Liver (tissue), 9 donors: ENCODE data around the gene RALGPS1. TPM values are rescaled to one million over a fixed set of nuclear protein-coding genes. Genes with fewer than 3 reads are reported as not detected.

Experiments used
- DNase-seq: peaks from one replicate; pipeline ENCODE4 v3.0.0-alpha.2; 2017; ENCODE audit warnings: low spot score
- H3K27ac ChIP-seq, 2 donors: one replicate each; pipeline ENCODE4 v1.7.0; 2013; ENCODE audit warnings: inconsistent platforms in 2 of 2, low read length in 2 of 2, control low read depth in 1 of 2, low read depth in 1 of 2, mild to moderate bottlenecking in 1 of 2
- H3K27me3 ChIP-seq, 4 donors: one replicate each; pipeline versions ENCODE4 v1.6.1 to v1.7.0; 2013; ENCODE audit warnings: low read length in 3 of 4, inconsistent platforms in 1 of 4, mild to moderate bottlenecking in 1 of 4, moderate library complexity in 1 of 4; ENCODE audit not compliant: control insufficient read depth in 4 of 4, insufficient read depth in 4 of 4
- H3K36me3 ChIP-seq, 4 donors: one replicate each; pipeline versions ENCODE4 v1.6.1 to v1.7.0; 2013; ENCODE audit warnings: low read length in 3 of 4, mild to moderate bottlenecking in 3 of 4, low read depth in 1 of 4, moderate library complexity in 1 of 4; ENCODE audit not compliant: control insufficient read depth in 4 of 4, insufficient read depth in 3 of 4
- H3K4me1 ChIP-seq, 4 donors: one replicate each; pipeline versions ENCODE4 v1.6.1 to v1.7.0; 2013; ENCODE audit warnings: low read length in 3 of 4, mild to moderate bottlenecking in 3 of 4, moderate library complexity in 1 of 4; ENCODE audit not compliant: control insufficient read depth in 4 of 4, insufficient read depth in 4 of 4
- H3K4me3 ChIP-seq, 3 donors: one replicate each; pipeline versions ENCODE4 v1.6.1 to v1.7.0; 2013; ENCODE audit warnings: low read length in 3 of 3, control low read depth in 1 of 3, low read depth in 1 of 3, mild to moderate bottlenecking in 1 of 3
- H3K9ac ChIP-seq, 2 donors: one replicate each; pipeline ENCODE4 v1.7.0; 2013; ENCODE audit warnings: low read length in 2 of 2, mild to moderate bottlenecking in 2 of 2, moderate library complexity in 2 of 2, control low read depth in 1 of 2, low read depth in 1 of 2
- H3K9me3 ChIP-seq, 4 donors: one replicate each; pipeline versions ENCODE4 v1.6.1 to v1.7.0; 2013; ENCODE audit warnings: low read length in 3 of 4; ENCODE audit not compliant: control insufficient read depth in 4 of 4
- EGR1 ChIP-seq, 2 donors: IDR thresholded peaks; 2 replicates each; pipeline ENCODE4 v1.6.1; 2016 to 2018; ENCODE audit warnings: antibody characterized with exemption in 2 of 2, low read depth in 2 of 2
- FOXA1 ChIP-seq: IDR thresholded peaks from 2 replicates; pipeline ENCODE4 v1.6.1; 2016; ENCODE audit warnings: antibody characterized with exemption
- FOXA2 ChIP-seq: IDR thresholded peaks from 2 replicates; pipeline ENCODE4 v1.6.1; 2016; ENCODE audit warnings: antibody characterized with exemption
- GABPA ChIP-seq, 2 donors: IDR thresholded peaks in 1 of 2; conservative IDR thresholded peaks in 1 of 2; 2 replicates each; pipeline ENCODE4 v1.6.1; 2016; ENCODE audit warnings: antibody characterized with exemption in 2 of 2, mild to moderate bottlenecking in 1 of 2, moderate library complexity in 1 of 2
- HNF4A ChIP-seq, 2 donors: conservative IDR thresholded peaks; 2 replicates each; pipeline ENCODE4 v1.6.1; 2016; ENCODE audit warnings: antibody characterized with exemption in 2 of 2, mild to moderate bottlenecking in 2 of 2
- HNF4G ChIP-seq: IDR thresholded peaks from 2 replicates; pipeline ENCODE4 v1.6.1; 2016; ENCODE audit warnings: antibody characterized with exemption
- JUND ChIP-seq, 2 donors: IDR thresholded peaks; 2 replicates each; pipeline ENCODE4 v1.6.1; 2016; ENCODE audit warnings: antibody characterized with exemption in 2 of 2
- NR2F2 ChIP-seq: IDR thresholded peaks from 2 replicates; pipeline ENCODE4 v1.6.1; 2016; ENCODE audit warnings: antibody characterized with exemption
- RAD21 ChIP-seq, 2 donors: IDR thresholded peaks; 2 replicates each; pipeline ENCODE4 v1.6.1; 2016; ENCODE audit warnings: antibody characterized with exemption in 2 of 2, mild to moderate bottlenecking in 2 of 2
- RXRA ChIP-seq, 2 donors: IDR thresholded peaks; 2 replicates each; pipeline ENCODE4 v1.6.1; 2017 to 2018; ENCODE audit warnings: antibody characterized with exemption in 2 of 2, mild to moderate bottlenecking in 1 of 2
- SP1 ChIP-seq: IDR thresholded peaks from 2 replicates; pipeline ENCODE4 v1.6.1; 2018; ENCODE audit warnings: antibody characterized with exemption, mild to moderate bottlenecking
- TAF1 ChIP-seq: conservative IDR thresholded peaks from 2 replicates; pipeline ENCODE4 v1.6.1; 2016; ENCODE audit warnings: antibody characterized with exemption, mild to moderate bottlenecking
- YY1 ChIP-seq: IDR thresholded peaks from 2 replicates; pipeline ENCODE4 v1.6.1; 2016; ENCODE audit warnings: antibody characterized with exemption, mild to moderate bottlenecking
- WGBS: extraction: QIAGEN DNeasy Blood & Tissue Kit; methylation state at CpG from one replicate; pipeline ENCODE4 v1.1.7; 2013; 5-methylcytosine and 5-hydroxymethylcytosine counted together
- polyA plus RNA-seq, 2 donors: library from polyadenylated mRNA; stranded (reverse) in 1 of 2; unstranded in 1 of 2; fragments of 200-250 nt in 1 of 2; fragments of >200 nt in 1 of 2; fragmentation: Nextera tagmentation in 1 of 2; extraction: Ambion mirVana in 1 of 2; gene quantifications; one replicate each; pipeline versions ENCODE4 v1.2.1 to v1.2.3, GENCODE V29; 2013 to 2015
- total RNA-seq, 2 donors: library from RNA; depleted of rRNA; stranded (reverse); fragments of >200 nt; gene quantifications; one replicate each; pipeline ENCODE4 v1.2.3, GENCODE V29; 2014
- TF ChIP-seq, protein P1 (sequence below): fragments of 150-350 bp; IDR thresholded peaks from 2 replicates; pipeline ENCODE4 v1.5.1; 2017; ENCODE audit warnings: improper control_type of control experiment, low read depth, low read length; ENCODE audit not compliant: missing input control
- TF ChIP-seq, protein P2 (sequence below): IDR thresholded peaks from 2 replicates; pipeline ENCODE4 v1.6.1; 2016; ENCODE audit warnings: antibody characterized with exemption
- TF ChIP-seq, protein P3 (sequence below): IDR thresholded peaks from 2 replicates; pipeline ENCODE4 v1.6.1; 2016; ENCODE audit warnings: antibody characterized with exemption
- TF ChIP-seq, protein P4 (sequence below): IDR thresholded peaks from 2 replicates; pipeline ENCODE4 v1.6.1; 2016; ENCODE audit warnings: antibody characterized with exemption
- TF ChIP-seq, protein P5 (sequence below): IDR thresholded peaks from 2 replicates; pipeline ENCODE4 v1.6.1; 2016; ENCODE audit warnings: antibody characterized with exemption, mild to moderate bottlenecking
- donor health status: healthy.
- donor health status: healthy.
- donor health status: healthy.
- donor health status: healthy.
- donor health status: healthy.

RALGPS1 gene
- total and polyA plus RNA-seq, 4 donors = 1.4 to 2.7 (median 2.0) TPM

- TF ChIP-seq, protein P1, sequence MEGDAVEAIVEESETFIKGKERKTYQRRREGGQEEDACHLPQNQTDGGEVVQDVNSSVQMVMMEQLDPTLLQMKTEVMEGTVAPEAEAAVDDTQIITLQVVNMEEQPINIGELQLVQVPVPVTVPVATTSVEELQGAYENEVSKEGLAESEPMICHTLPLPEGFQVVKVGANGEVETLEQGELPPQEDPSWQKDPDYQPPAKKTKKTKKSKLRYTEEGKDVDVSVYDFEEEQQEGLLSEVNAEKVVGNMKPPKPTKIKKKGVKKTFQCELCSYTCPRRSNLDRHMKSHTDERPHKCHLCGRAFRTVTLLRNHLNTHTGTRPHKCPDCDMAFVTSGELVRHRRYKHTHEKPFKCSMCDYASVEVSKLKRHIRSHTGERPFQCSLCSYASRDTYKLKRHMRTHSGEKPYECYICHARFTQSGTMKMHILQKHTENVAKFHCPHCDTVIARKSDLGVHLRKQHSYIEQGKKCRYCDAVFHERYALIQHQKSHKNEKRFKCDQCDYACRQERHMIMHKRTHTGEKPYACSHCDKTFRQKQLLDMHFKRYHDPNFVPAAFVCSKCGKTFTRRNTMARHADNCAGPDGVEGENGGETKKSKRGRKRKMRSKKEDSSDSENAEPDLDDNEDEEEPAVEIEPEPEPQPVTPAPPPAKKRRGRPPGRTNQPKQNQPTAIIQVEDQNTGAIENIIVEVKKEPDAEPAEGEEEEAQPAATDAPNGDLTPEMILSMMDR = no peak
- no peak for TF ChIP-seq FOXA2
Observed at GRCh38 chr9:127029548-127029947, 115.0 kb downstream of the RALGPS1 start (continued).

- Histone ChIP-seq H3K36me3 (no peaks in the 10 kb centered on the region), H3K27ac (no peak overlapping the region), H3K4me3 (no peak overlapping the region), H3K27me3 (no peaks in the 10 kb centered on the region), H3K9ac (no peak overlapping the region), H3K9me3 (no peaks in the 10 kb centered on the region), H3K4me1 (no peaks in the 10 kb centered on the region)
- DNase-seq = no peak
- 98% methylated on average over 9 of the region's 9 CpGs for WGBS
- TF ChIP-seq FOXA1 = no peak
- no peak for TF ChIP-seq YY1
- TF ChIP-seq, protein P2, sequence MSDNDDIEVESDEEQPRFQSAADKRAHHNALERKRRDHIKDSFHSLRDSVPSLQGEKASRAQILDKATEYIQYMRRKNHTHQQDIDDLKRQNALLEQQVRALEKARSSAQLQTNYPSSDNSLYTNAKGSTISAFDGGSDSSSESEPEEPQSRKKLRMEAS = no peak
- no peak for TF ChIP-seq RXRA (IDR thresholded peaks at IDR 0.05)
- no peak for TF ChIP-seq HNF4A (conservative IDR thresholded peaks at IDR 0.05)
- TF ChIP-seq TAF1 = no peak
- TF ChIP-seq, protein P1 = no peak
- no peak for TF ChIP-seq EGR1 (IDR thresholded peaks at IDR 0.05; ENCODE audit: low read depth in 2 of 2)
- TF ChIP-seq, protein P3, sequence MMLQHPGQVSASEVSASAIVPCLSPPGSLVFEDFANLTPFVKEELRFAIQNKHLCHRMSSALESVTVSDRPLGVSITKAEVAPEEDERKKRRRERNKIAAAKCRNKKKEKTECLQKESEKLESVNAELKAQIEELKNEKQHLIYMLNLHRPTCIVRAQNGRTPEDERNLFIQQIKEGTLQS = no peak
- TF ChIP-seq FOXA2 = no peak
- TF ChIP-seq SP1 = no peak
- TF ChIP-seq, protein P4, sequence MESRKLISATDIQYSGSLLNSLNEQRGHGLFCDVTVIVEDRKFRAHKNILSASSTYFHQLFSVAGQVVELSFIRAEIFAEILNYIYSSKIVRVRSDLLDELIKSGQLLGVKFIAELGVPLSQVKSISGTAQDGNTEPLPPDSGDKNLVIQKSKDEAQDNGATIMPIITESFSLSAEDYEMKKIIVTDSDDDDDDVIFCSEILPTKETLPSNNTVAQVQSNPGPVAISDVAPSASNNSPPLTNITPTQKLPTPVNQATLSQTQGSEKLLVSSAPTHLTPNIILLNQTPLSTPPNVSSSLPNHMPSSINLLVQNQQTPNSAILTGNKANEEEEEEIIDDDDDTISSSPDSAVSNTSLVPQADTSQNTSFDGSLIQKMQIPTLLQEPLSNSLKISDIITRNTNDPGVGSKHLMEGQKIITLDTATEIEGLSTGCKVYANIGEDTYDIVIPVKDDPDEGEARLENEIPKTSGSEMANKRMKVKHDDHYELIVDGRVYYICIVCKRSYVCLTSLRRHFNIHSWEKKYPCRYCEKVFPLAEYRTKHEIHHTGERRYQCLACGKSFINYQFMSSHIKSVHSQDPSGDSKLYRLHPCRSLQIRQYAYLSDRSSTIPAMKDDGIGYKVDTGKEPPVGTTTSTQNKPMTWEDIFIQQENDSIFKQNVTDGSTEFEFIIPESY = no peak
- no peak for TF ChIP-seq NR2F2
- no peak for TF ChIP-seq GABPA (IDR thresholded peaks at IDR 0.05 in 1 of 2, conservative IDR thresholded peaks at IDR 0.05 in 1 of 2)
- TF ChIP-seq, protein P5, sequence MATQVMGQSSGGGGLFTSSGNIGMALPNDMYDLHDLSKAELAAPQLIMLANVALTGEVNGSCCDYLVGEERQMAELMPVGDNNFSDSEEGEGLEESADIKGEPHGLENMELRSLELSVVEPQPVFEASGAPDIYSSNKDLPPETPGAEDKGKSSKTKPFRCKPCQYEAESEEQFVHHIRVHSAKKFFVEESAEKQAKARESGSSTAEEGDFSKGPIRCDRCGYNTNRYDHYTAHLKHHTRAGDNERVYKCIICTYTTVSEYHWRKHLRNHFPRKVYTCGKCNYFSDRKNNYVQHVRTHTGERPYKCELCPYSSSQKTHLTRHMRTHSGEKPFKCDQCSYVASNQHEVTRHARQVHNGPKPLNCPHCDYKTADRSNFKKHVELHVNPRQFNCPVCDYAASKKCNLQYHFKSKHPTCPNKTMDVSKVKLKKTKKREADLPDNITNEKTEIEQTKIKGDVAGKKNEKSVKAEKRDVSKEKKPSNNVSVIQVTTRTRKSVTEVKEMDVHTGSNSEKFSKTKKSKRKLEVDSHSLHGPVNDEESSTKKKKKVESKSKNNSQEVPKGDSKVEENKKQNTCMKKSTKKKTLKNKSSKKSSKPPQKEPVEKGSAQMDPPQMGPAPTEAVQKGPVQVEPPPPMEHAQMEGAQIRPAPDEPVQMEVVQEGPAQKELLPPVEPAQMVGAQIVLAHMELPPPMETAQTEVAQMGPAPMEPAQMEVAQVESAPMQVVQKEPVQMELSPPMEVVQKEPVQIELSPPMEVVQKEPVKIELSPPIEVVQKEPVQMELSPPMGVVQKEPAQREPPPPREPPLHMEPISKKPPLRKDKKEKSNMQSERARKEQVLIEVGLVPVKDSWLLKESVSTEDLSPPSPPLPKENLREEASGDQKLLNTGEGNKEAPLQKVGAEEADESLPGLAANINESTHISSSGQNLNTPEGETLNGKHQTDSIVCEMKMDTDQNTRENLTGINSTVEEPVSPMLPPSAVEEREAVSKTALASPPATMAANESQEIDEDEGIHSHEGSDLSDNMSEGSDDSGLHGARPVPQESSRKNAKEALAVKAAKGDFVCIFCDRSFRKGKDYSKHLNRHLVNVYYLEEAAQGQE = no peak
- no peak for TF ChIP-seq RAD21 (IDR thresholded peaks at IDR 0.05)
- TF ChIP-seq JUND (IDR thresholded peaks at IDR 0.05) = no peak
- TF ChIP-seq HNF4G = no peak
Observed at GRCh38 chr9:127030814-127031740, 116.5 kb downstream of the RALGPS1 start.
